HG03457 (cell line): Measurements from ENCODE around the gene GCSAM.

Source experiments
- ATAC-seq: cut with Tn5 transposase; IDR thresholded peaks from one replicate; pipeline ENCODE4 v1.9.1; 2021; ENCODE audit warnings: moderate number of reproducible peaks; ENCODE audit not compliant: unreplicated experiment

GCSAM gene

DNA sequence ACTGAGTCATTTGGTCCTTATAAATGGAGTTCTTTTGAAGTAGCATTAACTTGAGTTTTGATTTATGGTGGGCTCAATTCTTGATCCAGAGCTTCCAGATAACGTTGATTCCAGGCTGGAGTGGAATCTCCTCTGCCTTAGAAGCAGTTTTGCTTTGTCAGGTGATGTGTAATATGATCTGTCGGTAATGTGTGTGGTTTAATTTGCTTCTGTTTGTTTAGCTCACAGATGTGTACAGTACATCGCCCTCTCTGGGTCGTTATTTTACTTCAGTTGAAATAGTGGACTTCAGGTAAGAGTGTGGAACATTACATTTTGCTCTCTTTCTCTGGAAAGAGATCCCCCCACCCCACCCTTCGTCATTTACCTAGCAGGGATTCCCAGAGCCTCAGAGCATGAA is 23.7 kb downstream of the GCSAM start:
- ATAC-seq = no peak

DNA sequence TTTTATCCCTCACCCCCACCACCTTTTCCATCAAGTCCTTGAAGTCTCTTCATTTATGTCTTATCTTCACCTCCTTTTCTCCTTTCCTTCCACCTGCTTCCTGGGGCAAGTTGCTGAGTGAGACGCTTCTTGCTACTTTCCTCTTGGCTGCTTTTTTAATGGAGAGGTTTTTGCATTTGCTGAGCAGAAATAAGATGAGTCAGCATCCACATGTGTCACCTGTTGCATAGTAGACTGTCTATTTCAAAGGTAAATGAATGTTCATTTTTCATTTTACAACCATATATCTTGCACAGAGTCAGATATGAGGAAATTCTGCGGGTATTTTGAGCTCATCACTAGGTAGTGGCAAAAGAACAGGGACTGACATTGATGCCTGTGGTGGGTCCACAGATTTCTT is 28.3 kb downstream of the GCSAM start:
- no peak for ATAC-seq

DNA sequence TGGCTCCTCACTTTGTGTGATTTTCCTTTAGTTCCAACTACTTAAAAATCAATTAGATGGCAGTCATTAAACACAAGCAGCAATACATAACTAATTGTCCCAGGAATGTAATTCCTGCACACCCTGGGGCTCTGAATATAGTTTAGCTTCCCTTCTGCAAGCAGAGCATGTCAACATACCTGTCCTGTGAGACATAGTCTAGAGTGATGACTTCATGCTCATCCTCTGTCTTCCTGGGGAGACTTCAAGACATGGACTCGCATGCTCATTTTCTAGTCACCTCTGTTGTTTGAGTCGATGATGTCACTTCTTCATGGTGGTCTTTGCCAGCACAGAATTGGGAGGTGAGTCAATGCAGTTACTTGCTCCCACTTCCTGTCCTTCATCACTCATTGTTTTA is 31.1 kb downstream of the GCSAM start:
- no peak for ATAC-seq

DNA sequence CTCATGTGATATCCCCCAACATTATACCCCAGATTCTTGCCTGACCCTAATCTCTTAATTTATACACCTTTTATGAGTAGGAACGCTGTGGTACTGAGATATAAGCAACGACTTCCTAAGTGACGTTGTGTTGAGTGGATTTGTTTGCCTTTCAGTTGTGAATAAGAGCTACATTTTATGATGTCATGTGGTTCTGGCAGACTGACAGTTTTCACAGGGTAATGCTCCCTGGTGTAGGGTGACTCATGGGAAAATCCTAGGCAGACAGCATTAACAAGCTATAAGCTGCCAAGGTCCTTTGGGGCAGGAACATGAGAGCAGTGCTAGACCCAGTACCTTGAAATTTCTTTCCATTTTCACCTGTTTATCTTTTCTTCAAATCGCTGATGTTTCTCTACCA is 35.7 kb downstream of the GCSAM start:
- no peak for ATAC-seq

DNA sequence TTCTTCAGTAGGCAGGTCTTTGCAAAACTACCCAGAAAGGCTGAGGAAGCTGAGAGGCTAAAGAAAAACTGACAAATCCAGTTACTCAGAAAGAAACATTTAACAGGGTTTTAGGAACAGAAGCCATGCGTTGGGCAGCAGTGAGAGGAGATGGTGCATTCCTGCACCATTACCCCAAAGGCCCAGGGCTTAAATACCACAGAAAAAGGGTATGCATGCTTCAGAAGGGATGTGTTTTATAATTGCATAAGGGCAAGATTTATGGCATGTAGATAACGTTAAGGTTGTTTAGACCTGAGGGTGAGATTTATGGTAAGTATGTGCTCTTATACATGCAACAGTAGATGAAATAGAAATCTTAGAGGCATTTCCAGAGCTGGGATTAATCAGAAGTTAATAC is 36.9 kb downstream of the GCSAM start:
- ATAC-seq = no peak

DNA sequence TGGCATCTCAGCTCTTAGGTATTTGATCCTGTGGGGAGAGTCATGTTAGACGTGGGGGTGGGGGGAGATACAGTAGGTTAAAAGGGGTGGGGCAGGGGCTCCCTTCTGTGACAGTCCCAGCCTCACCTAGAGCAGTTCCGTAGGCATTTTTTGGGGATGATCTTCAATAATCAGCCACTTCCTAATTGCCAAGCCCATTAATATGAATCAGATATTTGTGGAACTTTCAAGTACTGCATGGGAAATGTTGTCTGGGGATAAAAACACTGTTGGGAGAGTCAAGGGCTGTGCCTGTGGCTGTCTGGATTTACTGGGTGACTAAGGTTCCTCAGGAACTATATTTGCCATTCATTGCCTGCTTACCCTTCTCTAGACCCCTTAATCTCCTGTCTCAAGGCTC is 37.3 kb downstream of the GCSAM start:
- ATAC-seq = no peak

DNA sequence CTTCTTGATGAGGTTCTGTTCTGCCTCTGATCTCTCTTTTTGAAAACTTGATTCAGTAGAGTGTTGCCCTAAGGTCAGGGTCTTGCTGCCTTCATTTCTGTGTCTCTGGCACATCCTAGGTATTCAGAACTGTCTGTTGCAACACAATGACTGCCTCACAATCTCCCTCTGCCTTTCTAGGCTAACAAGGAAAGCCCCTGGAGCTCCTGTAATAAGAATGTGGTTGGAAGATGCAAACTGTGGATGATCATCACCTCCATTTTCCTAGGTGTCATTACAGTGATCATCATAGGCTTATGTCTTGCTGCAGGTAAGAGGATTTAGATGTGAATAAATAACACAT is 39.9 kb downstream of the GCSAM start:
- no peak for ATAC-seq

DNA sequence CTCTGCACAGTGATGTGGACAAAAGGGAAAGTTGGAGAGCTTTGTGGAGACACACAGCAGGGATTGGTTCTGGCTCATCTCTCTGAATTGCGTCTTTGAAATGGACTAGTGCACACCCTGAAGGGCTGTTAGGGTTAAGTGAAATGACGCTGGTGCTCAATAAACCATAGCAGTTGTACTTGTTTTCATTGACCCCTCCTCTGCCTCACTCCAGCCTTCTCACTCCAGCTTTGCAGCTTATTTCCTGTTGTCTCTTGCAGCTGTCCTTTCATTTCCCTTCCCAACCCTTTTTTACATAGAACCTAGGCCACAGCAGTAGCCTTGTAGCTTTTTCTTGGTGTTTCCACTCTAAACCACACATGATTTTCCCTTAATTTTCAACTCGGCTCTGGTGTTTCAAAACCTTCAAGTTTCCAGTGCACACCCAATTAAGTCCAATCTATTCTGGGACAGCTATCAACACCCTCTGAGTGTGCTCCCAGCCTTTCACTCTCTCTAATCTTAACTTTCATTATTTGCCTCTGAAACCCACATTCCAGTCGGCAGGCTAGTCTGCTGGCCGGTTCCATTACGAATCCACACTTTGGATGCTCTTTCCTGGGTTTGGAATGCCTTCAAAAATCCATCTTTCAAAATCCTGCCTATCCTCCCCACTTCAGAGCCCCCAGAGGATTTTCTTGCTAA is 40.4 kb downstream of the GCSAM start:
- ATAC-seq = no peak

DNA sequence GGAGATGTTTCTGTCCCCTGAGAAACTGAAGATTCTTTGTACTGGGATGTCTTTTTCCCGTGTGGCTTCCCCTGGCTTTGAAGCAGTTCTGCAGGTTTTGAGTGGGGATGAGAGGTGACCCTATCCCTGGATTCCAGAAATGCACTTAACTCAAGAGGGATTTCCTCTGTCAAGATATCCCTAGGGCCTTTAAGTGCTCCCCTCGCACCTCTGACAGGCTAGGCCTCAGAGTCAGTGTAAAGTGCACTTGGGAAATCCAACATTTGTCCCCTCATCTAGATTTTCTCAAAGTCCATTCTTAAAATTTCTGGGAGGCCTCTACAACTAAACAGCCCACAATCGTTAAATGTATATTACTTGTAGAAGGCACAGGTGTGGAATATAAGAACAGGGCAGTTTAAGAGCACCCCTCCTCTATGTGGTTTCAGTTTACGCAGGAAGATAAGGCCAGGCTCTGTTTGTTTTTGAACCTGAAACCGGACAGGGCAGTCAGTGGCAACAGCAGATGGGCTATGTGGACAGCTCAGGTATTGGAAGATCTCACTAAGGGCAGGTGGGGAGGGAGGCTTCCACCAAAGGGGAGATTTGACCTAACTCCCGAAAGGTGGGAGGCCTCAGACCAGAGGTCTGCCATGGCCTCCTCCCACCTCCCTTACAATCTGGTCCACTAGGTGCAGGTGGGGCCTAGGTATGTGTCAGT is 42.0 kb downstream of the GCSAM start:
- ATAC-seq = no peak

DNA sequence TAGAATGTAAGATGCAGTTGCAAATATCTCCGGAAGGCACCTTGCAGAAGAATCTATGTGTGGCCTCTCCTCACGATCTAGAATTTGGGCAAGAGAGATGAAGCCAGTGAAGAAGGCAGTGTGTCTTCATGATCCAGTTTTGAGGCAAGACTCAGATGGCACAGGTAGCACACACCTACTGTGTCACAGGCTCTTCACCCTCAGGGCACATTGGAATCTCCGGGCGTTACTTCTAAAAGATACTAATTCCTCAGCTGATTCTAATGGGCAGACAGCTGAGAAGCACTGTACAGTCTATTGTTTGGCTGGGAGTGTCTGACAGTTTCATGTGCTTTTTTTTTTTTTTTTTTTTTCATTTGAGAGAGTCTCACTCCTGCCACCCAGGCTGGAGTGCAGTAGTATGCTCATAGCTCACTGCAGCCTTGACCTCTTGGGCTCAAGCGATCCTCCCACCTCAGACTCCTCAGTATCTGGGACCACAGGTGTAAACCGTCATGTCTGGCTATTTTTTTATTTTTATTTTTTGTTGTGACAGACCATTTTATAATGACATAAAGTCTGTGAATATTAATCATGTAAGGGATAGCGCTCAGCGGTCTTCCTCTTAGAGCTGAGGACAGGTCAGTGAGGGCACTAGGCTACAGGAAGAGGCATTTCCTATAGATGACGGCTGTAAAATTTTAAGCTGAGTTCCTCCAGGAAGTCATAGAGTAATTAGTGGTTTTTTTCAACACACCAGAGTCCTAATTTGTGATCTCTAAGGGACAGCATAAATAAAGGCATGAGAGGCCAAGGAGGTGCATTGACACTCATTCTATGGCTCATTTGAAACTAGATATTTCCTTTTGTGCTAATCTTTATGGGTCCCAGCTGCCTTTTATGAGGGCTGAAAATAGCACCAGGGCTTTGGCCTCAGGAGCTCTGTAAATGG is 42.8 kb downstream of the GCSAM start:
- no peak for ATAC-seq

DNA sequence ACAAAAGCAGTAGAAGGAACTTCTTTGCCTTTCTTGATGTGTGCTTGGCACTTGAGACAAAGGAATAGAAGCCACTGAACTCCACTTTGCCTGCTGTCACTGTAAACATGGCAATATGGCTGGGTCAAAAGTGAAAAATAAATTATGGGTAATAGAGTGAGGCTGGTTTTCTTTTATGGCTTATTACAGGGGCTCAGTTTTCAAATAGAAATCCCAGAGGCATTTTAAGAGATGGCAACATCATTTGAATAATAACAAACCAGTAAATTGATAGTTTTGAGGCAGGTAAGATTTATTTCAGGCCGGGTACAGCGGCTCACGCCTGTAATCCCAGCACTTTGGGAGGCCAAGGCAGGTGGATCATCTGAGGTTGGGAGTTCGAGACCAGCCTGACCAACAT is 44.1 kb downstream of the GCSAM start:
- no peak for ATAC-seq

DNA sequence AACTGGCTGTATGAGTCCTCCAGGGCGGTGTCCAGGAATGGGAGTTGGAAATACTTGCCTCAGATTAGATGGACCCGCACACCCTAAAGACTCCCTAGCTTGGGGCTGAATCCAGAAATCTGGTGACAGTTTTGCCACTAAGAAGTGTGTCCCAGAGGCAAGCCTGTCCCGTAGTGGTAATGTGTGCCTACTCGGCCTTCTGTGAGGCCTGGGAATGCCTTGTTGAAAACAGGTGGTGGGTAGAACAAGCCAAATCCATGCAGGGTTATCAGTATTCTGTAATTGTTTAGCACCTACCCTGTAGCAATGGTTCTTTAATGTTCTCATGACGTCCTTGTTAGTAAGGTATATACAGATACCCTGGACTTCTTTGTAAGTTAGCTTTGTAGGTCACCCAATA is 45.3 kb downstream of the GCSAM start:
- ATAC-seq = no peak

DNA sequence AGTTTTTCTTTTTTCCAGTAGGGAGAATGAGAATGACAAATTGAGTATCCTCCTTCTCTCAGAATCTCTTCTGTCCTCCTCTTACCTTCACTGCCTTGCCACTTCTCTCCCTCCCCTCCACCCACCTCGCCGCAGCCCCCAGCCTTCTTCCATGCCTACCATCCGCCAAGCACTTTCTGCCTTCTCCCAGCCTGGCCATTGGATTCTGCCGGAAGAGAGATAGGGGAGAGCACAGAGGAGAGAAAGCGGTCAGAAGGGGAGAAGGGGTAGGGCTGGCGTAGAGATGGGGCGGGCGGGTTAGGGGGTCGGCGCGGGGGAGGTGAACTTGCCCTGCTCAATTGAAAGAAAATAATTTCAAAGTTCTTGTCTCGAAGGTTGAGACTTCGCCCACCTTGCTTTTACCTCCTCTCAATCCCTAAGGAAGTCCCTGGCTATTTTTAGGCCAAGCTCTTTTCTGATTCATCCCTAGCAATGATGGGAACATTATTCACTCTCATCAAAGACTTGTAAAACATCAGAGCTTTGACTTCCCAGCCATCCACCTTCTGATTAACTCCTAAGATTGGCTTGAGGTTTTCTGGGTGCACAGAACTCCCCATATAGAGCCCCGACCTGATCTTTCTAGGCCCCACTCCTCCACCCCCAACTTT is 46.0 kb downstream of the GCSAM start:
- ATAC-seq = no peak

DNA sequence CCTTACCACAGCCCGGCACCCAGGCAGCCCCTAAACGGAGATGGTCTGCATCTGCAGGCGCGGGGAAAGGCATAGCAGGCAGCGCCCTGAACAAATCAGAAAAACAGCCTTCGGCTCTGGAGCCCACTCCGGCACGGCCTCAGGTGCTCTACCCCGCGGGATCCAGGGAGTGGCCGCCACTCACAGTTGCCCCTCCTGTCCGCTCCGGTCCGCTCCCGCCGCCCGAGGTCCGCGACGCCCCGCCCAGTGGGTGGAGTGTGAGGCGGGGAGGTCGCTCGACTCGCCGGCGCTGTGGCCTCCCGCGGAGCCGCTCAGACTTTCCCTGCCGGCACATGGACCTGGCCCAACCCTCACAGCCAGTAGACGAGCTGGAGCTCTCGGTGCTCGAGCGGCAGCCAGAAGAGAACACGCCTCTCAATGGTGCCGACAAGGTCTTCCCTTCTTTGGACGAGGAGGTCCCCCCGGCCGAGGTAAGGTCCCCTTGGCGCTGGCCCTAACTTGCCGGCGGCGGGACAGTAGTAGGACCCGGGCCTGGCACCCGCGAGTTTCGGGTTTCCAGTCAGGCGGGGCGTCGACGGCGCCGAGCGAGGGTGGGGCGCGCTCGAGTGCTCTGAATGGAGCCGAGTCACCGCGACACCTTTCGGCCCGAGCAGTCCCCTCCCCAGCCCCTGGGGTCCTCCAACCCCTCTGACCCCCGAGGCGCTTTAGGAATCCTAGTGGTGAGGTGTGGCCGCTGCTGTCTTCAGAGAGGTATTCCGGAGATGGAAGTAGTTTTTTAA is 46.8 kb downstream of the GCSAM start, which contains the start of gene C3orf52:
C3orf52 (plus strand) TSS at position 314 of the 779 bp plus-strand sequence; CDS start at position 333, 19 bp downstream.
- peak; percentile 86 for ATAC-seq

DNA sequence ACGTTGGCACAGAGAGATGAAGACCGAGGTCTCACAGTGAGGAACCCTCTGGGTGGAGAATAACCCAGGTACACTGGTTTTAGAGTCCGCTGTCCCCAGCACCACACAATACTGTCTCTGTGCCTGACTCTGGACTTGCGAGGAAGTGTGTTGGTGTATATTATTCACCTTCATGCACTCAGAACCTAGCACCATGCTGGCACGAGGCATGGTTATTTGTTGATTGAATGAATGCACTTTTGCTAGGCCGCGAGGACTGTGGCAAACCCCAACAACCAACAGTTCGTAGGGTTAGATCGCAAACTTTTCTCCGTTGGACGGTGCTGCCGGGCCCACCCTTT is 47.3 kb downstream of the GCSAM start:
- ATAC-seq = no peak

DNA sequence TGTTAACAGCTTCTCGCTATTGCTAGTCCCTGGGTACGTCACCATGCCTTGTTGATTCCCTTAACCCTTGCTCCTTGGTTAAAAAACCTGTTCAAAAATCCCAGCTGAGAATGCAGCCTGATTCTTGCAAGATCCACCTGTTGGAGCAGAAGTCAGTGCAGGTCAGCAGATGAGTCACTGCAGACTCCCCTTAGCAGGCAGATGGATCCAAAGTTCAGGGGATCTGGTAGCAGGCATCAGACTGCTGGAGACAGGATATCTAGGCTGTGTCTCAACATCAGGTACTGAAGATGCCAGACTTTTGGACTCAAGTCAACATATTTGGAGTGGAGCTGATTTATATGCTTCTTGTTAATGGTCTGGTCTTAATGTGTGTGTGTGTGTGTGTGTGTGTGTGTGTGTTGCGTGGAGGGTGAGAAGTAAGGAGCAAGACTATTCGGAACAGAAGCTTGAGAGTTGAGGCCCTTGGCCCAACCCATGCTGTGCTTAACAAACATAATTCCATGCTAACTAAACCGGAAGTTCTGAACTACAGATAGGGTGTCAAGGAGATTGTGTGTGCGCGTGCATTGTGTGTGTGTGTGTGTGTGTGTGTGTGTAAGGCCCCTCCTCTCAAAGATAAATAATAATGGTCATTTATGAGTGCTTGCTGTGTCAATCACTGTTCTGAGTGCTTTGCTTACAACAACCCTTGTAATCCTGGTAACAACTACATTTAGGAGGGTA is 47.9 kb downstream of the GCSAM start:
- ATAC-seq = no peak

DNA sequence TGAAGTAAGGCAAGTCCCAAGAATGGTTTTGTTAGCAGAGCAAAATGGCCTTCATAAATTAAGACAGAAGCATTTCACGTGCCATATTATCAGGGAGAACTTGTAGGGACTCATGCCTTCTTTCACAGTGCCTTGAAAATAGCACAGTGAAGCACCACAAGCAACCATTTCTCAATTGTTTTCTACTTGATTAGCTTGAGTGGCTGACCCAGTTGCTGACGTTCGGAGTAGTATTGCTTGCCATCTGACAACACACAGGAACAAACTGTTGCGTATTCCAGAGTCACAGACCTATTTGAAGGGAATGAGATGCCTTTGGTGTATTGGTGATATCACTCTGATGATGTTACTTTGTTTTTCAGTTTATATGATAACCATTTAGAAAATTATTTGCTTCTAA is 49.8 kb downstream of the GCSAM start:
- ATAC-seq = no peak

DNA sequence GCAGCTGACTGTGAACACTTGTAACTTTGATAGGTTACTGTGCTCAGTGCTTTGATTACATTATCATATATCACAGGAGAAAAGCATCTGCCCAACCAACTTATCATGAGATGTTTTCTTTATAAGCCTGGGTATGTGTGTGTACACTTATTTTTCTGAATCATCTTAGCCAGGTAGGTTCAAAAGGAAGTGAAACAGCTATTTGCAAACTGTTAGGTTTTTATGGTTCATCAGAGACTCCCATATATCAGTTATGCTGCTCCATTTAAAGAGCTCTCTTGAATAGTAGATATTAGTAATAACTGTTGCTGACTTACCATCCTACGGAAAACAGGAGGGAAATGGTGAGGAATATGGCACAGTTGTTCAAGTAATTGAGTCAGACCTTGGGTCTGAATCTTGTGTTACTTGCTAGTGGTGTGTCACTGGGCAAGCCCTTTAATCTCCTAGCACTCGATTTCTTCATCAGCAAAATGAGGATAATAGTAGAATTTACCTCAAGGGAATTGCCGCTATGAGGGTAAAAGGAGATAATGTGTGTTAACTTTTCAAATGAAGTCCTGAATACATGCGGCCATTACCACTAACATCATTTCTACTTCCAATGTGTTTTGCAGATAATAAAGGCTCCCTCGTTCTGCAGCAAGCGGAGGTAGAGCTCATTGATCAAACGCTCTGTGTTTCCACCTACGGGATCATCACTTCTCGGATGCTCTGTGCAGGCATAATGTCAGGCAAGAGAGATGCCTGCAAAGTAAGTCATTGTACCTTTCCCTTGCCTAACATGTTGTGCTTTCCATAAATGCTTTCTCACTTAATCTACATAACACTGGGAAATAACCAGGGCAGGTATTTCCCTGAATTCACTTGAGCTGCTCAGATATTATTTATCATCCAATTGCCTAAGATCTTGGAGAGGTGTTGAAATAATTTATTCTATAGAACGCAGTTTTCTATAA is 54.6 kb downstream of the GCSAM start:
- ATAC-seq = no peak
